ENCODE data around the gene FCAMR.

DNA sequence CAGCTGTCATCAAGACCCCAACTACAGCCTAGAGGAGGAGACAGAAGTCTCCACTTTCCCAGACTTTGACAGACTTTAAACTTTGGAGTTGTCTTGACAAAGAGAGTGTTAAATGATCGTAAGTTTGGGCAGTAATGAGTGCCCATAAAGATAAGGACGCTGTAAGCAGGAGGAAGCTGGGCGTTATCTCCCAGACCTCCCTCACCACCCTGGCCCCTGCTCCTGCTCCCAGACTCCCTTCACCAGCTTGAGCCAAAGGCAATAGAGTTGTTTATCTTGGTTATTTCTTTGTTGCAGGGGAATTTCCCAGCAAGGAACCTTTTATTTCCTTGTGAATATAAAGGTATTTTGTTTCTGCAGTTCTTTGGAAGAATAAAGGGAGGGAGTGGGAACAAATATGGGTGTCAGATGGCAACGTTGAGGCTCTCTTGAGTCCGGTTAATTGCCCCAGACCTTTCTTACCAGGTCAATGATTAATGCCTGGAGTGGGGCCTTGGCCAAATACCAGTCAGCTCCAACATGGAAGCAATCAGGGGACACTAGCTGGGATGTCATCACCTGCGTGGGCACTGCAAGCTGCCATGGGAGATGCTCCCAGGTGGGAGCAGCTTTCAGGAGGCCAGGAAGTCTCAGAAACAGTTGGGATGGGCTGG is 28.4 kb downstream of the FCAMR start:
- TF ChIP-seq, protein P1, sequence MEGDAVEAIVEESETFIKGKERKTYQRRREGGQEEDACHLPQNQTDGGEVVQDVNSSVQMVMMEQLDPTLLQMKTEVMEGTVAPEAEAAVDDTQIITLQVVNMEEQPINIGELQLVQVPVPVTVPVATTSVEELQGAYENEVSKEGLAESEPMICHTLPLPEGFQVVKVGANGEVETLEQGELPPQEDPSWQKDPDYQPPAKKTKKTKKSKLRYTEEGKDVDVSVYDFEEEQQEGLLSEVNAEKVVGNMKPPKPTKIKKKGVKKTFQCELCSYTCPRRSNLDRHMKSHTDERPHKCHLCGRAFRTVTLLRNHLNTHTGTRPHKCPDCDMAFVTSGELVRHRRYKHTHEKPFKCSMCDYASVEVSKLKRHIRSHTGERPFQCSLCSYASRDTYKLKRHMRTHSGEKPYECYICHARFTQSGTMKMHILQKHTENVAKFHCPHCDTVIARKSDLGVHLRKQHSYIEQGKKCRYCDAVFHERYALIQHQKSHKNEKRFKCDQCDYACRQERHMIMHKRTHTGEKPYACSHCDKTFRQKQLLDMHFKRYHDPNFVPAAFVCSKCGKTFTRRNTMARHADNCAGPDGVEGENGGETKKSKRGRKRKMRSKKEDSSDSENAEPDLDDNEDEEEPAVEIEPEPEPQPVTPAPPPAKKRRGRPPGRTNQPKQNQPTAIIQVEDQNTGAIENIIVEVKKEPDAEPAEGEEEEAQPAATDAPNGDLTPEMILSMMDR (IDR thresholded peaks at IDR 0.05): no peak
- TF ChIP-seq POLR2A (IDR thresholded peaks at IDR 0.05): no peak
